WI38 (cell line): Measurements from ENCODE around the gene GRIP2.

Experiments used
- H3K4me3 ChIP-seq: 2 replicates; pipeline ENCODE4 v1.5.1; 2011; ENCODE audit warnings: low read depth, mild to moderate bottlenecking, control low read depth, low read length
- TF ChIP-seq, protein P1 (sequence below): IDR thresholded peaks from 2 replicates; pipeline ENCODE4 v1.5.1; 2012; ENCODE audit warnings: low read depth, mild to moderate bottlenecking, control low read depth, low read length

GRIP2 gene

DNA sequence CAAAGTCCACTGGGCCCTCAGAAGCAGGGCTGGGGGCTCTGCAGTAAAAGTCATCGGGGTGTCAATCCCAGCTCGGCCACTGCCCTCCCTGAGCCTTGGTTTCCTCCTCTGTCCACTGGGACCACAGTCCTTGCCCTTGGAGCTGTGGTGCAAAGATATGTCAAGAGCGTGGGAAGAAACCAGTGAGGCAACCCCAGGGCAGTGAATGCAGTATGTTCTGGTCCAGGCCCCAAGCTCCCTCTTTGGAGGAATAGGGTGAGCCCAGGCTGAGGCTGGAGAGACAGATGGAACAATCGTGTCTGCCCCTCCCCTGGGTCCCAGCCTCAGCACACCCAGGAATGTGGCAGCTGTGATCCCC is 779 bp downstream of the GRIP2 start:
- H3K4me3 ChIP-seq, result no peak overlapping the region
- TF ChIP-seq, protein P1, sequence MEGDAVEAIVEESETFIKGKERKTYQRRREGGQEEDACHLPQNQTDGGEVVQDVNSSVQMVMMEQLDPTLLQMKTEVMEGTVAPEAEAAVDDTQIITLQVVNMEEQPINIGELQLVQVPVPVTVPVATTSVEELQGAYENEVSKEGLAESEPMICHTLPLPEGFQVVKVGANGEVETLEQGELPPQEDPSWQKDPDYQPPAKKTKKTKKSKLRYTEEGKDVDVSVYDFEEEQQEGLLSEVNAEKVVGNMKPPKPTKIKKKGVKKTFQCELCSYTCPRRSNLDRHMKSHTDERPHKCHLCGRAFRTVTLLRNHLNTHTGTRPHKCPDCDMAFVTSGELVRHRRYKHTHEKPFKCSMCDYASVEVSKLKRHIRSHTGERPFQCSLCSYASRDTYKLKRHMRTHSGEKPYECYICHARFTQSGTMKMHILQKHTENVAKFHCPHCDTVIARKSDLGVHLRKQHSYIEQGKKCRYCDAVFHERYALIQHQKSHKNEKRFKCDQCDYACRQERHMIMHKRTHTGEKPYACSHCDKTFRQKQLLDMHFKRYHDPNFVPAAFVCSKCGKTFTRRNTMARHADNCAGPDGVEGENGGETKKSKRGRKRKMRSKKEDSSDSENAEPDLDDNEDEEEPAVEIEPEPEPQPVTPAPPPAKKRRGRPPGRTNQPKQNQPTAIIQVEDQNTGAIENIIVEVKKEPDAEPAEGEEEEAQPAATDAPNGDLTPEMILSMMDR, result no peak

DNA sequence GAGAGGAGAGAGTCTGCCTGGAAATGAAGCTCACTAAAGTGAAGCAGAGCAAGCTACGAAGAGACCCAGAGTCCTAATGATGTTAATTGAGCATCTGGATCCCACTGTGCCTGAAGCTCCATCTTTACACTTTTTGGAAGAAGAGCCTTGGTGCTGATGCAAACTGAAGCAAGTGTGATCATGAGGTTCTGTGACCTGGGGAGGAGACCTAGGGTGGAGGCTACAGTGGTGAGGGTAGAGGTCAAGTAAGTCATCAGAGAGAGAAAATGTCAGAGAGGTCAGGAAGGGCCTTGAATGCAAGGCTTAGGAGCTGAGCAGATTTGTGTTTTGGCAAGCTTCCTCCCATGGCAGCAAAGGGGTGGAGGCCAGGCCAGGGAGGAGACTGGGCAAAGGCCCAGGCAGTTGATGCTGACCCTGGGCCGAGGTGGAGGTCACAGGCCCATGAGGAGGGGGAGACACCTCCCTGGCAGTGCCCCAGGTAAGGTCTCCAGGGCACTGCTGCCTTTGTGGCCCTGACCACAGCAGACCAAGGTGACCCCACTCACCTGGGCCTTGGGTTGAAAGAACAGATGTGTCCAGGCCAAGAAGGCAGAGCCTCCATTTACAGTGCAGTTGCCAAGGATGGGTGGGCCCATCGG is 1.6 kb downstream of the GRIP2 start:
- no peak overlapping the region for H3K4me3 ChIP-seq
- TF ChIP-seq, protein P1, result no peak

DNA sequence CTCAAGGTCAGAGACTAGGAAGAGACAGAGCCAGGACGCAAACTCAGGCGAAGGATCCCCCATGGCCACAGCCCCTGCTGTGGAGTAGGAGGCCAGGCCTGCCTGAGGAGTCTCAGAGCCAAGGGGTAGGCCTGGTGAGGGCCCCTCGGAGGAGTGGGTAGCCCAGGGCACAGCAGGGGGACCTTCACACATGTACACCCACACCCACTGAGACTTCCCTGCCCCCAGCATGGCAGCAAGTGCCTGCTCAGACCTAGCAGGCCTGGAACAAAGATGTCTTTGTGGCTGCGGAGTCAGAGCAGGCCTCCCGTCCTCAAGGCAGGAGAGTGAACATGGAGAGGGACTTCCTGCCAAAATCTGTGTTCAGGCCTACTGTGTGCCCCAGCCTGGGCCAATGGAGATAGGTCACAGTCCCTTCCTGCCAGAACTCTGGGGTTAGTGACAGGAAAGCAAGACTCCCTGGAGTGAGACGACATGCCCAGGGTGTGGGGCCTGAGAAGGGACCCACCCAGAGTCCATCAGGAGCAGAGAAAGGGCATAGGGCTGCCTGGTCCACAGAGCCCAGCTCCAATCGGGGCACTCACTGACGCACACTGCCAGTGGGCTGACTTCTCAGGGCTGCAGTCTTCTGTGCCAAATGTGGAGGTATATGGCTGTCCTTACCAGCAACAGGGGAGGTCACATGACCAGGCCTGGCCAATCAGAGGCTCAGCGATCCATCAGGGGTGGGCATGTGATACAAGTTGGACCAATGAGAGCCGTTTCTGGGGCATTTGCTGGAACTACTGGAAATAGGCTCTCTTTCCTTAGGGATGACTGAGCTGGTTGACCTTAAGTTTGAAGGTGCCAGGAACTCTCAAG is 2.3 kb downstream of the GRIP2 start:
- H3K4me3 ChIP-seq, result no peak overlapping the region
- TF ChIP-seq, protein P1, result no peak

DNA sequence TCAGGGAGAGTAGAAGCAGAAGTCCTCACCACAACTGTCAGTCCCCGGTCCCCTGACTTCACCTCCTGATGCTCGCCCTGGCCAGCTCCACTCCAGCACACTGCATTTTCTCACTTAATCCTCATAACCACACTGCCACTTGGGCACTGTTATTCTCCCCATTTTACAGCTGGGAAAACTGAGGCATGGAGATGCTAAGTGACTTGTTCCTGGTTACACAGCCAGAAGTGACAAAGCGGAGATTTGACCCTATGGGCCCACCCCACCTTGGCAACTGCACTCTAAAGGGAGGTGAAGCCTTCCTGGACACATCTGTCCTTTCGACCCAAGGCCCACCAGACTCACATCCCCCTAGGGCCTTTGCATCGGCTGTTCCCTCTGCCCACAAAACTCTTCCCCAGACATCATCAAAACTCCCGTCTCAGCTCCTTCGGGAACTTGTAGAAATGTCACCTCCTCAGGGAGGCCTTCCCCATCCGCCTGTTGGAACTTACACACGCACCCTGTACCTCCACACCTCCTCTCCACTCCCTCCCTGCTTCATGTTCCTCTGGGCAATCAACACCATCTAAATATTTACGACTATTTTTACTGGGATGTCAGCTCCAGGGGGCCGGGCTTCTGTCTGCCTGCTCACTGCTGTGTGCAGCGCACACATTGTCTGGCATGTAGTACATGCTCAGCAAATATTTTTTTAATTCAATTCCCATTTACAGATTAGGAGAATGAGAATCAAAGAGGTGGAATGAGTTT is 3.1 kb downstream of the GRIP2 start:
- TF ChIP-seq, protein P1, result no peak
- no peak overlapping the region for H3K4me3 ChIP-seq

DNA sequence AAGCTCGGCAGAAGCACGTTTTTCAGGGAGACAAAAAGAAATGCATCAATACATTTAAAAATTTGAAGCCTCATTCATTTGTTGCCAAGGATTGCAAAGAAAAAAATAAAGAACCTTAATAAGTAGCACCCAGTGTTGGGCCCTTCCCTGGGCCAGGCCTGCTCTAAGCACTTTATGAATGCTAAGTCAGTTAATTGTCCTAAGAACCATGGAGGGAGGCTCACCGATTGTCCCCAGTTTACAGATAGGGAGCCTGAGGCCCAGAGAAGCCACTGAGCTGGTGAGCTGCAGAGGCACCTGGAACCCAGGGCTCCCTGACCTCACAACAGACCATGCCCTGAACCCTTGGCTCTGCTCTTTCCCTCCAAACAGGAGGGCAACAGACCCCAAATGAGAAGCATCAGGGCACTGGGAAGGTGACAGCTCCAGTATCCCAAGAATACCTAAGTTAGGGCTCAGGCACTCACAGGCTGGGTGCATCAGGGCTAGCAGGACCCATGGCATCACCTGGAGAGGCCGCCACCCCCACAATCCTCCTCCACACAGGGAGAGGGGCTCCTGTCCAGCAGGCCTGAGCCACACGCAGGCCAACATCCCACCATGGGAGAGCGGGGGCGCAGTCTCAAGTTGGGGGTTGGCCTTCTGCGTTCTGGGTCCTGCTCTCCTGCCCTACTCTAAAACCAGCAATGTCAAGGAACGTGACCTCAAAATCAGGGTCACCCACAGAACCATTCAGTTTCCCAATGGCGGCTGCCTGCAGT is 3.9 kb downstream of the GRIP2 start:
- H3K4me3 ChIP-seq, result no peak overlapping the region
- TF ChIP-seq, protein P1, result no peak

DNA sequence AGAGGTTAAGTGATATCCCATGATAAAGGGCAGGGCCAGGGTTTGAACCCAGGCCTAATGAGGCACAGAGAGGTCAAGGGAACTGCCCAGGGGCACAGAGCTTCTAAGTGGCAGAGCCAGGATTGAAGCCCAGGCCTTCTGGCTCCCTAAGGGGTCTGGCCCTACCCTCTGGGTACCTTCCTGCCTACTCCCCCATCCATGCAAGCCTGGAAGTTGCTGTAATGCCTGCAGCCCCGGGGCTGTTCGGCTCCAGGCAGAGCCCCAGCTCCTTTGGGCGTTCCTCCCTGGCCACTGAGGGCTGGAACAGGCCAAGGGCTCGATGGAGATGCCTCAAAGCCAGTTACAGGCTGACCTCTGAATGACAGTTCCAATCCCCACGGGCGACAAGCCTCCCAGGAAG is 4.5 kb downstream of the GRIP2 start:
- TF ChIP-seq, protein P1, result no peak
- H3K4me3 ChIP-seq, result no peak overlapping the region
